Keratinocyte (primary cell): Measurements from ENCODE around the gene SOCS6. TPM values are rescaled to one million over a fixed set of nuclear protein-coding genes. Genes with fewer than 3 reads are reported as not detected.

Experiments used
- DNase-seq: peaks from one replicate; pipeline ENCODE4 v3.0.0-alpha.2; 2011; ENCODE audit warnings: low read depth, missing footprints, low spot score
- FAIRE-seq: peaks from 2 replicates; lab custom pipeline; 2011; peaks lifted over from hg19 to GRCh38; lab: Jason Lieb, UNC
- H2AFZ ChIP-seq: 2 replicates; pipeline ENCODE4 v1.6.0; 2012; ENCODE audit warnings: low read length, control low read depth, inconsistent platforms; ENCODE audit not compliant: control insufficient read depth
- H3K27ac ChIP-seq: 2 replicates; pipeline ENCODE4 v1.5.1; 2011; ENCODE audit warnings: low read length; ENCODE audit not compliant: control insufficient read depth, insufficient read depth
- H3K27me3 ChIP-seq: 3 replicates; pipeline ENCODE4 v1.6.0; 2011; ENCODE audit warnings: low read length; ENCODE audit not compliant: control insufficient read depth, insufficient read depth; ENCODE audit errors: extremely low read depth
- H3K36me3 ChIP-seq, 2 experiments: 2 replicates in 1 of 2; 3 replicates in 1 of 2; pipeline ENCODE4 v1.5.1; 2011; ENCODE audit warnings: low read length in 2 of 2, mild to moderate bottlenecking in 1 of 2; ENCODE audit not compliant: control insufficient read depth in 2 of 2, insufficient read depth in 2 of 2; ENCODE audit errors: extremely low read depth in 1 of 2
- H3K4me1 ChIP-seq: 3 replicates; pipeline ENCODE4 v1.5.1; 2011; ENCODE audit warnings: low read length; ENCODE audit not compliant: control insufficient read depth, insufficient read depth; ENCODE audit errors: extremely low read depth
- H3K4me2 ChIP-seq: 3 replicates; pipeline ENCODE4 v1.6.0; 2011; ENCODE audit warnings: low read depth, low read length; ENCODE audit not compliant: control insufficient read depth, insufficient read depth; ENCODE audit errors: extremely low read depth
- H3K4me3 ChIP-seq, 3 experiments: fragments of 200-600 bp in 1 of 3; sonication (generic) in 1 of 3; 2 replicates in 2 of 3; 3 replicates in 1 of 3; pipeline ENCODE4 v1.5.1; 2011 to 2016; ENCODE audit warnings: low read length in 3 of 3, mild to moderate bottlenecking in 3 of 3, control low read depth in 2 of 3, inconsistent platforms in 1 of 3, low read depth in 1 of 3, mixed read lengths in 1 of 3, mixed run types in 1 of 3, moderate library complexity in 1 of 3; ENCODE audit not compliant: control insufficient read depth in 2 of 3, insufficient read depth in 2 of 3; ENCODE audit errors: extremely low read depth in 1 of 3
- H3K79me2 ChIP-seq: 2 replicates; pipeline ENCODE4 v1.6.0; 2012; ENCODE audit warnings: low read length; ENCODE audit not compliant: control insufficient read depth, insufficient read depth
- H3K9ac ChIP-seq: 3 replicates; pipeline ENCODE4 v1.6.0; 2011; ENCODE audit warnings: low read length; ENCODE audit not compliant: control insufficient read depth, insufficient read depth; ENCODE audit errors: extremely low read depth
- H3K9me1 ChIP-seq: 3 replicates; pipeline ENCODE4 v1.6.0; 2011; ENCODE audit warnings: low read length; ENCODE audit not compliant: control insufficient read depth, insufficient read depth; ENCODE audit errors: extremely low read depth
- H3K9me3 ChIP-seq: 2 replicates; pipeline ENCODE4 v1.5.1; 2012; ENCODE audit warnings: low read depth, low read length; ENCODE audit not compliant: control insufficient read depth
- H4K20me1 ChIP-seq: 3 replicates; pipeline ENCODE4 v1.6.0; 2011; ENCODE audit warnings: low read length; ENCODE audit not compliant: control insufficient read depth, insufficient read depth; ENCODE audit errors: extremely low read depth
- EZH2 ChIP-seq: IDR thresholded peaks from one replicate; pipeline ENCODE4 v1.6.1; 2012; ENCODE audit warnings: inconsistent platforms, mild to moderate bottlenecking, low read length, moderate library complexity
- dilution Hi-C: fragments of 300-500 bp; cut with MboI; formaldehyde crosslinking; loops from one replicate; pipeline ENCODE4 v1.7.0; 2020; ENCODE audit warnings: low sequenced_read_pairs; ENCODE audit not compliant: extremely low pct_ligation_motif_present
- polyA plus RNA-seq, 5 experiments: library from polyadenylated mRNA; depleted of rRNA in 3 of 5; stranded (reverse) in 3 of 5; stranded (forward) in 1 of 5; unstranded in 1 of 5; fragments of >200 nt; gene quantifications; 1 replicate in 1 of 5; 2 replicates in 3 of 5; 3 replicates in 1 of 5; pipeline versions ENCODE4 v1.2.1 to v1.2.3, GENCODE V29; 2011 to 2012; ENCODE audit warnings: missing spikeins in 2 of 5, low read depth in 1 of 5, low replicate concordance in 1 of 5
- TF ChIP-seq, protein P1 (sequence below), 3 experiments: IDR thresholded peaks in 1 of 3; conservative IDR thresholded peaks in 1 of 3; optimal IDR thresholded peaks in 1 of 3; 2 replicates in 2 of 3; 3 replicates in 1 of 3; pipeline versions ENCODE3 to v1.5.1; 2011; ENCODE audit warnings: low read length in 3 of 3, mild to moderate bottlenecking in 3 of 3, moderate library complexity in 2 of 3, control low read depth in 1 of 3, inconsistent platforms in 1 of 3; ENCODE audit not compliant: insufficient read depth in 2 of 3; ENCODE audit errors: extremely low read depth in 1 of 3

The SOCS6 gene
- polyA plus RNA-seq, 1 donor (not counting 4 experiments of a cell fraction or from before 2014, with no cell fraction given): 22.2 TPM

DNA sequence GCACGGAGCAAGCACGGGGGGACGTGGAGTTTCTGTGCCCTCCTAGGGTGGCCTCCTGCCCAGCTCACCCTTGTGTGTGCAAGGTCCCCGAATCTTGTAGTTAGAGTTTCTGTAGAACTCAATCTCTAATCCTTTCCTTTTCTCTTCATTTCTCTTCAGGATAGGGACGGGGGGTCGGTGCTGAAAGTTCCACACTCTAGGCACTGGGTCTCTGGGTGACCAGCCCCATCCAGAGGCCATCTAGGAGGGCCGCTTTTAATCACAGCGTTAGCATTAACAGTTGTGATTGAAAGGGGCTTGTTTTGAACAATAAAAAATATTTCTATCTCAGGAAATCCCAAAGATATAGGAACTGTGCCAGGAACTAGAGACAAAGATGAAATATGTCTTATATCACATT lies 10.5 kb downstream of the SOCS6 start:
- Histone ChIP-seq H3K79me2 (peaks cover 98% of the 10 kb centered on the region), H3K4me1 (no peaks in the 10 kb centered on the region), H3K9me1 (no peaks in the 10 kb centered on the region), H3K27me3 (no peaks in the 10 kb centered on the region), H3K4me3 (no peak overlapping the region), H2AFZ (no peak overlapping the region), H4K20me1 (peaks cover 3% of the 10 kb centered on the region), H3K9ac (no peak overlapping the region), H3K27ac (no peak overlapping the region), H3K36me3 (peaks cover 1 to 5% of the 10 kb centered on the region in 2 experiments), H3K9me3 (no peaks in the 10 kb centered on the region), H3K4me2 (no peak overlapping the region)
- no peak for DNase-seq
- TF ChIP-seq, protein P1, sequence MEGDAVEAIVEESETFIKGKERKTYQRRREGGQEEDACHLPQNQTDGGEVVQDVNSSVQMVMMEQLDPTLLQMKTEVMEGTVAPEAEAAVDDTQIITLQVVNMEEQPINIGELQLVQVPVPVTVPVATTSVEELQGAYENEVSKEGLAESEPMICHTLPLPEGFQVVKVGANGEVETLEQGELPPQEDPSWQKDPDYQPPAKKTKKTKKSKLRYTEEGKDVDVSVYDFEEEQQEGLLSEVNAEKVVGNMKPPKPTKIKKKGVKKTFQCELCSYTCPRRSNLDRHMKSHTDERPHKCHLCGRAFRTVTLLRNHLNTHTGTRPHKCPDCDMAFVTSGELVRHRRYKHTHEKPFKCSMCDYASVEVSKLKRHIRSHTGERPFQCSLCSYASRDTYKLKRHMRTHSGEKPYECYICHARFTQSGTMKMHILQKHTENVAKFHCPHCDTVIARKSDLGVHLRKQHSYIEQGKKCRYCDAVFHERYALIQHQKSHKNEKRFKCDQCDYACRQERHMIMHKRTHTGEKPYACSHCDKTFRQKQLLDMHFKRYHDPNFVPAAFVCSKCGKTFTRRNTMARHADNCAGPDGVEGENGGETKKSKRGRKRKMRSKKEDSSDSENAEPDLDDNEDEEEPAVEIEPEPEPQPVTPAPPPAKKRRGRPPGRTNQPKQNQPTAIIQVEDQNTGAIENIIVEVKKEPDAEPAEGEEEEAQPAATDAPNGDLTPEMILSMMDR (optimal IDR thresholded peaks at IDR 0.05 in 1 of 3, IDR thresholded peaks at IDR 0.05 in 1 of 3, conservative IDR thresholded peaks at IDR 0.05 in 1 of 3; ENCODE audit: extremely low read depth in 1 of 3, insufficient read depth in 2 of 3, low read length in 3 of 3): no peak
- no peak for TF ChIP-seq EZH2
- dilution Hi-C loops: no loop called here
- FAIRE-seq: no peak

DNA sequence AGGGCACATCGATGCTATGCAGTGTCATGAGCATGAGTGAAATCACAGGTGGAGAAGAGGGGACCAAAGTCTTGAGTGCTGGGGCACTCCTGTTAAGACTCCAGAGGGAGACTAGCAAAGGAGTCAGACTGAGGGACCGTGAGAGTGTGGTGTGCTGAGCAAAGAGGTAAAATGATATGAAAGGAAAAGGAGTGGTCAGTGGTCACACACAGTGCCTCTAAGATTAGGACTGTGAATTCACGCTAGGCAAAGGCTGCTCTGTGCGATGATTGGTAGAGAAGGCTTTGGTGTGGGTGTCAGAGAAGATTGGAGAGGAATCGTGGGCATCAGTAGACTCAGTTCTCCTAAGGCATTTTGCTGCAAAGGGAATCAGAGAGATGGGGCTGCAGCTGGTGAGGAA lies 12.8 kb downstream of the SOCS6 start:
- H3K9me3 ChIP-seq: no peaks in the 10 kb centered on the region
- peaks cover 98% of the 10 kb centered on the region for H3K79me2 ChIP-seq
- H3K36me3 ChIP-seq: peaks cover 0 to 5% of the 10 kb centered on the region in 2 experiments
- no peak for FAIRE-seq
- H2AFZ ChIP-seq: no peak overlapping the region
- H3K4me3 ChIP-seq: no peak overlapping the region
- TF ChIP-seq EZH2: no peak
- TF ChIP-seq, protein P1 (optimal IDR thresholded peaks at IDR 0.05 in 1 of 3, IDR thresholded peaks at IDR 0.05 in 1 of 3, conservative IDR thresholded peaks at IDR 0.05 in 1 of 3; ENCODE audit: extremely low read depth in 1 of 3, insufficient read depth in 2 of 3, low read length in 3 of 3): no peak
- dilution Hi-C loops: no loop called here
- H3K27me3 ChIP-seq: no peaks in the 10 kb centered on the region
- no peak overlapping the region for H3K4me2 ChIP-seq
- H3K27ac ChIP-seq: no peak overlapping the region
- H3K9me1 ChIP-seq: no peaks in the 10 kb centered on the region
- H4K20me1 ChIP-seq: peaks cover 3% of the 10 kb centered on the region
- H3K4me1 ChIP-seq: no peaks in the 10 kb centered on the region
- DNase-seq: no peak
- no peak overlapping the region for H3K9ac ChIP-seq
